ENCODE measurements around the gene TMEM253. TPM values are rescaled to one million over a fixed set of nuclear protein-coding genes. Genes with fewer than 3 reads are reported as not detected.

The TMEM253 gene
- total RNA-seq, 1 donor from 2014 or later, result not detected

- TF ChIP-seq CTCF (conservative IDR thresholded peaks at IDR 0.05; ENCODE audit: low read depth, low read length), result no peak
- DNase-seq (ENCODE audit: low read depth), result no peak
- no peak overlapping the region for H3K4me3 ChIP-seq (ENCODE audit: low read depth, low read length)
Observed at GRCh38 chr14:21101802-21102413, 1.0 kb downstream of the TMEM253 start.

DNA sequence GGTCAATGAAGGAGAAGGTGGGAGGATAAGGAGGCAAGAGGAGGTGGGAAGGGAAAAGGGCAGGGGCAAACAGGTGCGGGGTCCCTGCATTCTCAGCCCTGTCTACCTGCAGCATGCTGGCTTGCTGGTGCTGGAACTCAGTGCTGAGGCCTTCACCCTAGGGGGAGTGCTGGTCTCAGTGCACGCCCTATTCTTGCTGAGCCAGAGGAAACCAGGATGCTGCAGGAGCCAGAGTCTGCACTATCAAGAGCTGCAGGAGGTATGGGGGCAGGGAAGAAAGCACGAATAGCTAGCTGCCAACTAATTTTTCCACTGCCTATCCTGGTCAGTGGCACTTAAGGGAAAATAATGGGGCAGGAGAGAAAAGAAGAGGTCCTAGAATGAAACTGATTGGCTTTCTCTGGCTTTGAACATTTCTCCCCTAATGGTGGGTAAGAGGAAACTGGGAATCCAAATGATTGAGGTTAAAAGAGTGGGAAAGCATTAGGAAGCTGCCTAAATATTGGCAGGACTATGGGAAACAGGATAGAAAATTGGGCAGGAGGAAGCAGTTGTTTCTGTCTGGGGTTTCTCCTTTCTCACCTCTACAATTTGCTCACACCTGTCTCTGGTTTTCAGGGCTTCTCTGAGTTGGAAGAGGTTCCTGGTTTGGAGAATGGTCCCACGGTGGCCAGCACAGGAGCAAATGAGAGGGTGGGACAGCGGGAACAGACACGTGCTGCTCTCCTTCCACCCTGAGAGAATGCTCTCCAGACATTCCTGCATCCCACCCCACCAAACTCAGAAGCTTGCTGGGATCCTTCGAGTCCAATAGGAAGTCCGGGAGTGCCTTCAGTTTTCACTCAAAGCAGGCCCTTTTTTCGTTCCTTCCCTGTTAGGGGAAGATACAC, 1.9 kb downstream of the TMEM253 start:
- DNase-seq (ENCODE audit: low read depth), result no peak
- TF ChIP-seq CTCF (conservative IDR thresholded peaks at IDR 0.05; ENCODE audit: low read depth, low read length), result no peak
- H3K4me3 ChIP-seq (ENCODE audit: low read depth, low read length), result peak overlapping the region; percentile 73

- peak overlapping the region; percentile 73 for H3K4me3 ChIP-seq (ENCODE audit: low read depth, low read length)
- no peak for TF ChIP-seq CTCF (conservative IDR thresholded peaks at IDR 0.05; ENCODE audit: low read depth, low read length)
- DNase-seq (ENCODE audit: low read depth), result no peak
Observed at GRCh38 chr14:21103411-21103709, 2.5 kb downstream of the TMEM253 start.

DNA sequence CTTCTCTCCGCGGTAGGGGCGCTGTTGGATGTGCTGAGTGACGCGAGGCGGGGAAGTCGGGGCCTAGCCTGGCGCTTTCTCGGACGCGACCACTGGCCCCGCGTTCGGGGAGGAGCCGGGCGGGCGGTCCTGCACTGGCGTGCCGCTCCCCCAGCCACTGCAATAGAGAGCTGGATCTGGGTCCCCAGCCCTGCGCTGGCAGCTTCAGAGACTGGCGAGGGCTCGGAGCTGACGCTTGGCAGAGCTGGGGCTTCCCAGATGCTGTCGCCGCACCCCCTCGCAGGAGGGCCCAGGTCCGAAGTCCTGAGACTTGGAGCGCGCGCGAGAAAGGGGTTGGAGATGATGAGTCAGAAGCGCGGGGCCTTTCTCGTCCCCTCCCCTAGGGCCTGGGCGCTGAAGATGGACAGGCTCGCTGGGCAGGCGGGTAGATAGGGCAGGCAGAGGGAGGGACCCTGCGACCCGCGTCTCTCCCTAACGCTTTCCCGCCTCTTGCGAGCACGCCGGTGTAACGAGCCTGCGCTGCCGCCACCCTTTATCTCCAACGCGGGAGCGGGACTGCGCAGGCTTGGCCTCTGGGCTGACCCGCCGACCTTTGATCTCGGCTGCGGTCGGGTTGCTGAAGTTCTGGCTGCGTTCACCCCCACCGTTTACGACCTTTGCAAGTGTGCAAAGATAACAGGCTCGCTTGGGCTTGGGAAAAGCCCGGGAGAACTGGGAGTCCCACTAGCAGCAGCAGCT, 3.0 kb downstream of the TMEM253 start:
- peak; percentile 70 for TF ChIP-seq CTCF (conservative IDR thresholded peaks at IDR 0.05; ENCODE audit: low read depth, low read length)
- DNase-seq (ENCODE audit: low read depth), result peak; percentile 67
- peak overlapping the region; percentile 73 for H3K4me3 ChIP-seq (ENCODE audit: low read depth, low read length)

DNA sequence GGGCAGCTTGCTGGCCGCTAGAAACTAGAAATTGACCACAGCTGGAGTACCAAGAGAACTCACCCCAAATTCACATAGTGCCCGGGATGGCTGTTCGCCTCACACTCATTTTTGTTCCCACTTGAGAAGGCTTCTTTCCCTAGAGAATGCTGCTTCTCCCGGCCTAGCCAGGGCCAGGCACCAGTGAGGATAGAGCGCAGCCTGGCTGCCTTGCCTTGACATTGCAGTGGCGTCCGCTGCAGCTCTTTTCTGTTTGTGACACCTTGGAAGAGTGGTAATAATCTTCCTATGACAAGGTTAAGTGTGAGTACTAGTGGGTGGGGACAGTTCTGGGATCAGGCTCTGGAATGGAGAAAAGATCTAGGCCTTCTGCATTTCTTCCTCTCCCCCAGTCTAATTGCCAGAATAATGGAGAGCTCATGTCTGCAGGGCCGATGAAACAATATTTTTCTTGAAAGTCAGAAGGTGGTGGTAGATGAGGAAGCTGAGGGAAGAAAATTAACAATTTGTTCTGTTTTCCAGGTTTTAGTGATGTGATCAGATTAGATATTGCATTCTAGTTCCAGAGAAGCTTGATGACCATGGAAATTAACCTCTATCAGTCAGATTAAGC, 3.7 kb downstream of the TMEM253 start:
- peak overlapping the region; percentile 73 for H3K4me3 ChIP-seq (ENCODE audit: low read depth, low read length)
- DNase-seq (ENCODE audit: low read depth), result peak; percentile 43
- peak; percentile 100 for TF ChIP-seq CTCF (conservative IDR thresholded peaks at IDR 0.05; ENCODE audit: low read depth, low read length)

DNA sequence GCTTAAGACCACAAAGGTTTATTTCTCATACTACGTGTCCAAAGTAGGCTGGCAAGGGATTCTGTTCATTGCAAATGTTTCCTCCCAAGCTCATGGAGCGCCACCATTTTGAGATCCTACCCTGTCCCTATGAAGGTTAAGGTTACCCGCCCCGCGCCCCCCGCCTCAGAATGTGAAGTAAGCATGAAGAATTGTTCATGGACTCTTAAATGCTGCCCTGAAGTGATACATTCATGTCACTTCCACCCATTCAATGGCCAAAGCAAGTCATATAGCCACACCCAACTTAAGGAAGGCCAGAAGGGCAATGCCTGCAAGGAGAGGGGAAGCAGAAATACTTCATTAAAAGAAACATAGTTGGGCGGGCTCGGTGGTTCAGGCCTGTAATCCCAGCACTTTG, 4.2 kb downstream of the TMEM253 start:
- TF ChIP-seq CTCF (conservative IDR thresholded peaks at IDR 0.05; ENCODE audit: low read depth, low read length), result no peak
- H3K4me3 ChIP-seq (ENCODE audit: low read depth, low read length), result no peak overlapping the region
- no peak for DNase-seq (ENCODE audit: low read depth)

Data from epithelial cell of proximal tubule (primary cell).